Loucy (cell line): ENCODE results near the gene TWNK.

ENCODE experiments used
- H2AFZ ChIP-seq: fragments of 200-600 bp; sonication (generic); 2 replicates; pipeline ENCODE4 v1.6.0; 2016; ENCODE audit warnings: antibody characterized with exemption, mild to moderate bottlenecking, low read length, moderate library complexity
- H3F3A ChIP-seq: fragments of 200-600 bp; 2 replicates; pipeline ENCODE4 v1.6.0; 2016; ENCODE audit warnings: antibody characterized with exemption, low read depth, mild to moderate bottlenecking
- H3K27me3 ChIP-seq: fragments of 200-600 bp; sonication (generic); 2 replicates; pipeline ENCODE4 v1.6.1; 2014; ENCODE audit warnings: low read length, mild to moderate bottlenecking; ENCODE audit not compliant: insufficient read depth, poor library complexity, severe bottlenecking
- H3K36me3 ChIP-seq: fragments of 200-600 bp; sonication (generic); 2 replicates; pipeline ENCODE4 v1.6.1; 2016; ENCODE audit warnings: low read length; ENCODE audit not compliant: insufficient read depth
- H3K4me1 ChIP-seq: fragments of 200-600 bp; sonication (generic); 2 replicates; pipeline ENCODE4 v1.5.1; 2014; ENCODE audit warnings: low read length, mild to moderate bottlenecking; ENCODE audit not compliant: insufficient read depth, poor library complexity, severe bottlenecking
- H3K4me2 ChIP-seq: fragments of 200-600 bp; sonication (generic); 2 replicates; pipeline ENCODE4 v1.6.0; 2014; ENCODE audit warnings: antibody characterized with exemption, low read length, low read depth, mild to moderate bottlenecking; ENCODE audit not compliant: poor library complexity, severe bottlenecking
- H3K4me3 ChIP-seq: fragments of 200-600 bp; sonication (generic); 2 replicates; pipeline ENCODE4 v1.5.1; 2014; ENCODE audit warnings: low read length, mild to moderate bottlenecking, mixed read lengths; ENCODE audit not compliant: poor library complexity, severe bottlenecking
- H3K79me2 ChIP-seq: fragments of 200-600 bp; sonication (generic); 2 replicates; pipeline ENCODE4 v1.6.1; 2014; ENCODE audit warnings: low read length; ENCODE audit not compliant: insufficient read depth
- H3K9ac ChIP-seq: fragments of 200-600 bp; sonication (generic); 2 replicates; pipeline ENCODE4 v1.6.0; 2014; ENCODE audit warnings: mild to moderate bottlenecking, low read depth, low read length, moderate library complexity; ENCODE audit not compliant: poor library complexity, severe bottlenecking
- H3K9me2 ChIP-seq: fragments of 200-600 bp; sonication (generic); replicated peaks from 2 replicates; pipeline ENCODE4 v1.6.1; 2016; ENCODE audit warnings: low read depth, low read length, mixed read lengths
- H3K9me3 ChIP-seq: fragments of 200-600 bp; sonication (generic); 2 replicates; pipeline ENCODE4 v1.6.1; 2014; ENCODE audit warnings: mild to moderate bottlenecking, antibody characterized with exemption, low read length, low read depth; ENCODE audit not compliant: insufficient read depth
- H4K20me1 ChIP-seq: fragments of 200-600 bp; sonication (generic); 2 replicates; pipeline ENCODE4 v1.6.0; 2014; ENCODE audit warnings: antibody characterized with exemption, low read length, mild to moderate bottlenecking; ENCODE audit not compliant: insufficient read depth, poor library complexity, severe bottlenecking
- CTCF ChIP-seq: fragments of 200-600 bp; sonication (generic); conservative IDR thresholded peaks from 2 replicates; pipeline ENCODE4 v1.5.1; 2014; ENCODE audit warnings: mild to moderate bottlenecking, antibody characterized with exemption, low read length
- EZH2phosphoT487 ChIP-seq: fragments of 200-600 bp; IDR thresholded peaks from 2 replicates; pipeline ENCODE4 v1.6.1; 2018; ENCODE audit warnings: antibody characterized with exemption, mild to moderate bottlenecking, moderate library complexity, borderline replicate concordance

TWNK gene

GRCh38 chr10:101040061-101040460, 52.7 kb downstream of the TWNK start:
- Histone ChIP-seq H3K4me2 (no peak overlapping the region), H3K4me1 (peaks cover 22% of the 10 kb centered on the region), H3F3A (peaks cover 5% of the 10 kb centered on the region; the same call in 1 of the 2 replicates), H3K9me2 (no peaks in the 10 kb centered on the region), H3K36me3 (peaks cover 12% of the 10 kb centered on the region; the same call in 1 of the 2 replicates), H3K79me2 (no peaks in the 10 kb centered on the region; the same call in 1 of the 2 replicates), H3K27me3 (no peaks in the 10 kb centered on the region), H3K4me3 (no peak overlapping the region), H3K9me3 (no peaks in the 10 kb centered on the region), H2AFZ (no peak overlapping the region), H3K9ac (no peak overlapping the region), H4K20me1 (no peaks in the 10 kb centered on the region)
- TF ChIP-seq EZH2phosphoT487 (no peak), CTCF (no peak)

- no peak overlapping the region for H2AFZ ChIP-seq
- no peaks in the 10 kb centered on the region; the same call in 1 of the 2 replicates for H3K79me2 ChIP-seq
- H3K4me1 ChIP-seq: peaks cover 22% of the 10 kb centered on the region
- TF ChIP-seq CTCF (no peak), EZH2phosphoT487 (no peak)
- no peaks in the 10 kb centered on the region for H3K9me3 ChIP-seq
- no peak overlapping the region for H3K4me3 ChIP-seq
- no peak overlapping the region for H3K9ac ChIP-seq
- H3F3A ChIP-seq: peaks cover 5% of the 10 kb centered on the region; the same call in 1 of the 2 replicates
- H4K20me1 ChIP-seq: no peaks in the 10 kb centered on the region
- peaks cover 12% of the 10 kb centered on the region; the same call in 1 of the 2 replicates for H3K36me3 ChIP-seq
- no peaks in the 10 kb centered on the region for H3K27me3 ChIP-seq
- no peaks in the 10 kb centered on the region for H3K9me2 ChIP-seq
- H3K4me2 ChIP-seq: no peak overlapping the region
Measured at GRCh38 chr10:101040851-101041250, 53.5 kb downstream of the TWNK start.

GRCh38 chr10:101041252-101041761, 54.0 kb downstream of the TWNK start:
- Histone ChIP-seq H4K20me1 (no peaks in the 10 kb centered on the region), H3K79me2 (no peaks in the 10 kb centered on the region; the same call in 1 of the 2 replicates), H3K4me1 (peaks cover 22% of the 10 kb centered on the region), H3K9ac (no peak overlapping the region), H3K4me3 (no peak overlapping the region), H3K9me2 (no peaks in the 10 kb centered on the region), H3K36me3 (peaks cover 12% of the 10 kb centered on the region; the same call in 1 of the 2 replicates), H3F3A (peaks cover 5% of the 10 kb centered on the region; the same call in 1 of the 2 replicates), H3K27me3 (no peaks in the 10 kb centered on the region), H3K4me2 (peak overlapping the region; percentile 10), H3K9me3 (no peaks in the 10 kb centered on the region), H2AFZ (no peak overlapping the region)
- TF ChIP-seq EZH2phosphoT487 (no peak), CTCF (peak; percentile 87)
